Prostate gland (tissue), 2 donors: ENCODE results near the gene ADIRF.
"Not testable (repeated sequence)": the region's sequence is repeated elsewhere in the genome, so short reads cannot be mapped to it uniquely, and the experiment has no call there.

Source experiments
- POLR2AphosphoS5 ChIP-seq: sonication (generic); formaldehyde crosslinking; IDR thresholded peaks from one replicate; pipeline ENCODE4 v1.6.1; 2017; ENCODE audit warnings: antibody characterized with exemption
- TF ChIP-seq, protein P1 (sequence below), 4 experiments: fragments of 200-600 bp in 2 of 4; fragments of 450-650 bp in 2 of 4; sonication (generic) in 2 of 4; IDR thresholded peaks; 1 replicate in 3 of 4; 2 replicates in 1 of 4; pipeline ENCODE4 v1.5.1; 2016 to 2019; ENCODE audit warnings: antibody characterized with exemption in 4 of 4, mild to moderate bottlenecking in 2 of 4, moderate library complexity in 2 of 4

GRCh38 chr10:87013528-87013927, 45.2 kb downstream of the ADIRF start:
- TF ChIP-seq, protein P1, sequence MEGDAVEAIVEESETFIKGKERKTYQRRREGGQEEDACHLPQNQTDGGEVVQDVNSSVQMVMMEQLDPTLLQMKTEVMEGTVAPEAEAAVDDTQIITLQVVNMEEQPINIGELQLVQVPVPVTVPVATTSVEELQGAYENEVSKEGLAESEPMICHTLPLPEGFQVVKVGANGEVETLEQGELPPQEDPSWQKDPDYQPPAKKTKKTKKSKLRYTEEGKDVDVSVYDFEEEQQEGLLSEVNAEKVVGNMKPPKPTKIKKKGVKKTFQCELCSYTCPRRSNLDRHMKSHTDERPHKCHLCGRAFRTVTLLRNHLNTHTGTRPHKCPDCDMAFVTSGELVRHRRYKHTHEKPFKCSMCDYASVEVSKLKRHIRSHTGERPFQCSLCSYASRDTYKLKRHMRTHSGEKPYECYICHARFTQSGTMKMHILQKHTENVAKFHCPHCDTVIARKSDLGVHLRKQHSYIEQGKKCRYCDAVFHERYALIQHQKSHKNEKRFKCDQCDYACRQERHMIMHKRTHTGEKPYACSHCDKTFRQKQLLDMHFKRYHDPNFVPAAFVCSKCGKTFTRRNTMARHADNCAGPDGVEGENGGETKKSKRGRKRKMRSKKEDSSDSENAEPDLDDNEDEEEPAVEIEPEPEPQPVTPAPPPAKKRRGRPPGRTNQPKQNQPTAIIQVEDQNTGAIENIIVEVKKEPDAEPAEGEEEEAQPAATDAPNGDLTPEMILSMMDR (IDR thresholded peaks at IDR 0.05): not testable (repeated sequence)
- TF ChIP-seq POLR2AphosphoS5: not testable (repeated sequence)
